DOHH2 (cell line): ENCODE measurements around the gene NFKBIE.

Source experiments
- EZH2phosphoT487 ChIP-seq: fragments of 200-600 bp; sonication (generic); IDR thresholded peaks from 2 replicates; pipeline ENCODE4 v1.6.1; 2017; ENCODE audit warnings: borderline replicate concordance, mild to moderate bottlenecking, antibody characterized with exemption, low read length, moderate library complexity, mixed read lengths
- TF ChIP-seq, protein P1 (sequence below): fragments of 200-600 bp; sonication (generic); IDR thresholded peaks from one replicate; pipeline ENCODE4 v1.5.1; 2014; ENCODE audit warnings: antibody characterized with exemption, mild to moderate bottlenecking, low read depth, low read length; ENCODE audit not compliant: poor library complexity, severe bottlenecking

DNA sequence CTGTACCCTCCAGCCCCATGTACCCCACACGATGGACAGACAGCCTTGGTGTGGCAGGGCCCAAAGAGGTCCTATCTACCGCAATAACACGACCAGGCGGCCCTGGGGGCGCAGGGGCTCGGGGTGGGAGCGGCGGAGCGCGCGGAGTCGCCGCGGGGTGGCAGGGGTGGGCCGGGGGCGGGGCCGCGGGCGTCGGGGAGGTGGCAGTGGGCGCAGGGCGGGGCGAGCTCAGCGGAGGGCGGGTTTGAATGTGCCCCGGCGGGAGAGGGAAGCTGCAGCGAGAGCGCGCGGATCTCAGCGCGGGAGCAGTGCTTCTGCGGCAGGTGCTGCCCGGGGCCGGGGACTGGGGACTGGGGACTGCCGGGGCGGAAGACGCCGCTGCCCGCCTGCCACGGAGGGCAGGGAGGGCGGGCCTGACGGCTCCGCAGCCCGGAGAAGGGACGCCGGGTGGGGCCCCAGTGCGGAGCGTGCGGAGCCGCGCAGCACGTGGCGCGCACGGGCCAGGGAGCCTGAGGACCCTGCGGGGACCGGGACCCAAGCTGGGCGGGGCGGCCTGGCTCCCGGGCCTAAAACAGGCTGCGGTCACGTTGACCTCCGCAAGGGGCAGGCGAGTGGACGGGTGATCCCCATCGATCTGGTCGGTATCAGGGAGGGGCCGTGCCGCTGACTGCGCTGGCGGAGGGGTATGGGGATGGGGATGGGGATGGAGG lies 41.9 kb downstream of the NFKBIE start, which contains the start of gene SLC29A1:
- TF ChIP-seq EZH2phosphoT487, result no peak
- TF ChIP-seq, protein P1, sequence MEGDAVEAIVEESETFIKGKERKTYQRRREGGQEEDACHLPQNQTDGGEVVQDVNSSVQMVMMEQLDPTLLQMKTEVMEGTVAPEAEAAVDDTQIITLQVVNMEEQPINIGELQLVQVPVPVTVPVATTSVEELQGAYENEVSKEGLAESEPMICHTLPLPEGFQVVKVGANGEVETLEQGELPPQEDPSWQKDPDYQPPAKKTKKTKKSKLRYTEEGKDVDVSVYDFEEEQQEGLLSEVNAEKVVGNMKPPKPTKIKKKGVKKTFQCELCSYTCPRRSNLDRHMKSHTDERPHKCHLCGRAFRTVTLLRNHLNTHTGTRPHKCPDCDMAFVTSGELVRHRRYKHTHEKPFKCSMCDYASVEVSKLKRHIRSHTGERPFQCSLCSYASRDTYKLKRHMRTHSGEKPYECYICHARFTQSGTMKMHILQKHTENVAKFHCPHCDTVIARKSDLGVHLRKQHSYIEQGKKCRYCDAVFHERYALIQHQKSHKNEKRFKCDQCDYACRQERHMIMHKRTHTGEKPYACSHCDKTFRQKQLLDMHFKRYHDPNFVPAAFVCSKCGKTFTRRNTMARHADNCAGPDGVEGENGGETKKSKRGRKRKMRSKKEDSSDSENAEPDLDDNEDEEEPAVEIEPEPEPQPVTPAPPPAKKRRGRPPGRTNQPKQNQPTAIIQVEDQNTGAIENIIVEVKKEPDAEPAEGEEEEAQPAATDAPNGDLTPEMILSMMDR, result no peak
